GM12878 (cell line): ENCODE measurements around the gene DLGAP3. TPM values are rescaled to one million over a fixed set of nuclear protein-coding genes. Genes with fewer than 3 reads are reported as not detected.

Source experiments
- ATAC-seq: fragments of 200-7000 bp; cut with Tn5 transposase; 3 replicates; pipeline ENCODE4 v1.9.1; 2020; ENCODE audit warnings: mild to moderate bottlenecking, moderate library complexity
- BruUV-seq: library from RNA; stranded (reverse); fragments of 400-500 nt; replicated peaks from 2 replicates; lab custom pipeline; 2021; lab: Mats Ljungman, UMichigan
- CTCF ChIA-PET: fragments of 300-600 bp; sonication (Branson Sonifier 250); formaldehyde crosslinking; extraction: SDS; loops from one replicate; lab custom pipeline; 2021; ENCODE audit warnings: inconsistent platforms; lab: Yijun Ruan, JAX
- POLR2A ChIA-PET: fragments of 350-600 bp; formaldehyde crosslinking; extraction: SDS; loops from one replicate; lab custom pipeline; 2021; ENCODE audit warnings: inconsistent platforms; lab: Charles Lee
- RAD21 ChIA-PET: fragments of 300-600 bp; sonication (Branson Sonifier 250); formaldehyde crosslinking; loops from one replicate; lab custom pipeline; 2023; ENCODE audit warnings: antibody characterized with exemption; ENCODE audit not compliant: unreplicated experiment; lab: Charles Lee
- SMC1A ChIA-PET: fragments of 300-600 bp; sonication (Branson Sonifier 250); formaldehyde crosslinking; loops from one replicate; lab custom pipeline; 2023; ENCODE audit not compliant: unreplicated experiment, uncharacterized antibody; lab: Charles Lee
- DNase-seq: peaks from one replicate; pipeline ENCODE4 v3.0.0-alpha.2; 2011; ENCODE audit warnings: low read depth, low spot score
- FAIRE-seq: peaks from 3 replicates; lab custom pipeline; 2011; peaks lifted over from hg19 to GRCh38; lab: Jason Lieb, UNC
- H2AFZ ChIP-seq: 2 replicates; pipeline ENCODE4 v1.6.0; 2011; ENCODE audit warnings: low read depth, low read length, control low read depth; ENCODE audit not compliant: control insufficient read depth
- H3K27ac ChIP-seq: 2 replicates; pipeline ENCODE4 v1.5.1; 2011; ENCODE audit warnings: control low read depth; ENCODE audit not compliant: control insufficient read depth, insufficient read depth
- H3K27me3 ChIP-seq, 2 experiments: replicated peaks in 1 of 2; 2 replicates each; pipeline versions ENCODE4 v1.6.0 to v1.6.1; 2011; ENCODE audit warnings: low read length in 1 of 2; ENCODE audit not compliant: control insufficient read depth in 2 of 2, insufficient read depth in 2 of 2
- H3K36me3 ChIP-seq, 2 experiments: 2 replicates each; pipeline ENCODE4 v1.5.1; 2011; ENCODE audit warnings: low read length in 1 of 2; ENCODE audit not compliant: control insufficient read depth in 2 of 2, insufficient read depth in 2 of 2
- H3K4me1 ChIP-seq: 2 replicates; pipeline ENCODE4 v1.6.1; 2011; ENCODE audit warnings: mild to moderate bottlenecking, low read length, moderate library complexity, mixed read lengths; ENCODE audit not compliant: control insufficient read depth, insufficient read depth
- H3K4me2 ChIP-seq: 2 replicates; pipeline ENCODE4 v1.6.0; 2011; ENCODE audit warnings: control low read depth; ENCODE audit not compliant: control insufficient read depth, insufficient read depth
- H3K4me3 ChIP-seq: fragments of 200-600 bp; sonication (generic); 2 replicates; pipeline ENCODE4 v1.5.1; 2016
- H3K79me2 ChIP-seq: 2 replicates; pipeline ENCODE4 v1.6.0; 2011; ENCODE audit warnings: low read length; ENCODE audit not compliant: control insufficient read depth, insufficient read depth
- H3K9ac ChIP-seq: 2 replicates; pipeline ENCODE4 v1.8.0; 2011; ENCODE audit warnings: low read length, control low read depth, mixed read lengths; ENCODE audit not compliant: control insufficient read depth, insufficient read depth
- H3K9me3 ChIP-seq: replicated peaks from 3 replicates; pipeline ENCODE4 v1.5.1; 2011; ENCODE audit warnings: mild to moderate bottlenecking, low read length; ENCODE audit not compliant: control insufficient read depth, insufficient read depth
- H4K20me1 ChIP-seq: 2 replicates; pipeline ENCODE4 v1.6.0; 2011; ENCODE audit not compliant: control insufficient read depth, insufficient read depth
- CREB1 ChIP-seq: IDR thresholded peaks from 2 replicates; pipeline ENCODE4 v1.6.1; 2012; ENCODE audit warnings: low read depth, mild to moderate bottlenecking, inconsistent platforms
- FOS ChIP-seq: IDR thresholded peaks from 3 replicates; pipeline ENCODE4 v1.6.1; 2011; ENCODE audit warnings: borderline replicate concordance; ENCODE audit not compliant: insufficient read length; ENCODE audit errors: extremely low read depth
- FOXM1 ChIP-seq: IDR thresholded peaks from 2 replicates; pipeline ENCODE4 v1.6.1; 2012; ENCODE audit warnings: low read depth, mild to moderate bottlenecking, inconsistent platforms, low read length, moderate library complexity
- MTA2 ChIP-seq: fragments of 450-650 bp; IDR thresholded peaks from 2 replicates; pipeline ENCODE4 v1.6.1; 2016; ENCODE audit warnings: low read depth, mild to moderate bottlenecking, moderate library complexity
- POLR2AphosphoS5 ChIP-seq: IDR thresholded peaks from 2 replicates; pipeline ENCODE4 v1.6.1; 2011; ENCODE audit warnings: mild to moderate bottlenecking, low read length, inconsistent platforms
- RFX5 ChIP-seq: IDR thresholded peaks from 2 replicates; pipeline ENCODE4 v1.6.1; 2011; ENCODE audit warnings: low read depth, low read length, improper control_type of control experiment
- SIX5 ChIP-seq: IDR thresholded peaks from 2 replicates; pipeline ENCODE4 v1.6.1; 2011; ENCODE audit warnings: mild to moderate bottlenecking, low read depth, low read length, moderate library complexity; ENCODE audit not compliant: severe bottlenecking
- SMC3 ChIP-seq: IDR thresholded peaks from 2 replicates; pipeline ENCODE4 v1.6.1; 2011; ENCODE audit warnings: low read length, improper control_type of control experiment, borderline replicate concordance
- WGBS: methylation state at CpG from one replicate; pipeline ENCODE4 v1.1.6; 2016; ENCODE audit warnings: low lambda C conversion rate; ENCODE audit not compliant: insufficient replicate concordance, insufficient coverage; ENCODE audit errors: missing lambda C conversion rate; 5-methylcytosine and 5-hydroxymethylcytosine counted together
- in situ Hi-C: fragments of 300-500 bp; cut with MboI; formaldehyde crosslinking; loops from 9 replicates; pipeline ENCODE4 v1.14.3; 2018; ENCODE audit warnings: mixed read lengths
- intact Hi-C: fragments of 100-400 bp; cut with micrococcal nuclease; formaldehyde crosslinking; loops from one replicate; pipeline ENCODE4 v1.14.2; 2022; ENCODE audit not compliant: unreplicated experiment
- polyA plus RNA-seq, 11 experiments: library from polyadenylated mRNA; depleted of rRNA in 4 of 11; unstranded in 6 of 11; stranded (reverse) in 5 of 11; fragments of >200 nt; fragmentation: Nextera tagmentation in 4 of 11; fragmentation: Illumina TruSeq in 1 of 11; extraction: Ambion mirVana in 4 of 11; extraction: Trizol in 1 of 11; gene quantifications; 1 replicate in 1 of 11; 2 replicates in 10 of 11; pipeline versions ENCODE4 v1.2.1 to v1.2.3, GENCODE V29; 2011 to 2016; ENCODE audit warnings: inconsistent platforms in 2 of 11, missing spikeins in 2 of 11, low read depth in 1 of 11
- total RNA-seq, 4 experiments: library from RNA; depleted of rRNA in 3 of 4; stranded (reverse); fragments of >200 nt in 3 of 4; fragmentation: Illumina TruSeq in 1 of 4; extraction: Trizol in 1 of 4; gene quantifications; 2 replicates each; pipeline versions ENCODE4 v1.2.1 to v1.2.3, GENCODE V29; 2013 to 2021
- TF ChIP-seq, protein P1 (sequence below): fragments of 450-650 bp; IDR thresholded peaks from 2 replicates; pipeline ENCODE4 v1.6.1; 2017; ENCODE audit warnings: mild to moderate bottlenecking, moderate library complexity
- TF ChIP-seq, protein P2 (sequence below): fragments of 450-650 bp; IDR thresholded peaks from 2 replicates; pipeline ENCODE4 v1.6.1; 2017; ENCODE audit warnings: mild to moderate bottlenecking, moderate library complexity

Gene DLGAP3
- total and polyA plus RNA-seq, 10 of the 15 experiments (the other 5 are each of a cell fraction or from before 2014, with no cell fraction given), result 0.03 to 0.15 (median 0.08) TPM; not detected in 4

DNA sequence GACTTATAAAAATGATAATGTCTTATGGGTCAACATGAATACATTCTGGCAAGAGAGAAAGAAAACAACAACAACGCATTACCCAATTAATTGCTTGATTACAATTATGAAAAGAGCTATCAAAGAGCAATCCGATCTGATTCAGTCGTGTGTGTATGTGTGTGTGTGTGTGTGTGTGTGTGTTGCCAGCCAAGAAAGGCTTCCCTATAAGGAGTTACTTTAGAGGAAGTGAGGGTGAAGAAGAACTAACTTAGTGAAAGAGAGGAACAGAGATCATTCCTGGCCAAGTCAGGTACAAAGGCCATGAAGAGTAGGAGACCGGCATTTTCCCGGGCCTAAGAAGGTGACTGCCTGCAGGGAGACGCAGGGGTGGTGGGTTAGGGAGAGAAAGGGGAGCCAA, 46.3 kb upstream of the DLGAP3 start (continued):
- TF ChIP-seq, protein P1, sequence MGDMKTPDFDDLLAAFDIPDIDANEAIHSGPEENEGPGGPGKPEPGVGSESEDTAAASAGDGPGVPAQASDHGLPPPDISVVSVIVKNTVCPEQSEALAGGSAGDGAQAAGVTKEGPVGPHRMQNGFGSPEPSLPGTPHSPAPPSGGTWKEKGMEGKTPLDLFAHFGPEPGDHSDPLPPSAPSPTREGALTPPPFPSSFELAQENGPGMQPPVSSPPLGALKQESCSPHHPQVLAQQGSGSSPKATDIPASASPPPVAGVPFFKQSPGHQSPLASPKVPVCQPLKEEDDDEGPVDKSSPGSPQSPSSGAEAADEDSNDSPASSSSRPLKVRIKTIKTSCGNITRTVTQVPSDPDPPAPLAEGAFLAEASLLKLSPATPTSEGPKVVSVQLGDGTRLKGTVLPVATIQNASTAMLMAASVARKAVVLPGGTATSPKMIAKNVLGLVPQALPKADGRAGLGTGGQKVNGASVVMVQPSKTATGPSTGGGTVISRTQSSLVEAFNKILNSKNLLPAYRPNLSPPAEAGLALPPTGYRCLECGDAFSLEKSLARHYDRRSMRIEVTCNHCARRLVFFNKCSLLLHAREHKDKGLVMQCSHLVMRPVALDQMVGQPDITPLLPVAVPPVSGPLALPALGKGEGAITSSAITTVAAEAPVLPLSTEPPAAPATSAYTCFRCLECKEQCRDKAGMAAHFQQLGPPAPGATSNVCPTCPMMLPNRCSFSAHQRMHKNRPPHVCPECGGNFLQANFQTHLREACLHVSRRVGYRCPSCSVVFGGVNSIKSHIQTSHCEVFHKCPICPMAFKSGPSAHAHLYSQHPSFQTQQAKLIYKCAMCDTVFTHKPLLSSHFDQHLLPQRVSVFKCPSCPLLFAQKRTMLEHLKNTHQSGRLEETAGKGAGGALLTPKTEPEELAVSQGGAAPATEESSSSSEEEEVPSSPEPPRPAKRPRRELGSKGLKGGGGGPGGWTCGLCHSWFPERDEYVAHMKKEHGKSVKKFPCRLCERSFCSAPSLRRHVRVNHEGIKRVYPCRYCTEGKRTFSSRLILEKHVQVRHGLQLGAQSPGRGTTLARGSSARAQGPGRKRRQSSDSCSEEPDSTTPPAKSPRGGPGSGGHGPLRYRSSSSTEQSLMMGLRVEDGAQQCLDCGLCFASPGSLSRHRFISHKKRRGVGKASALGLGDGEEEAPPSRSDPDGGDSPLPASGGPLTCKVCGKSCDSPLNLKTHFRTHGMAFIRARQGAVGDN, result no peak
- TF ChIP-seq SMC3 (no peak), CREB1 (no peak), SIX5 (no peak)
- TF ChIP-seq, all 136 proteins: peak for 0

DNA sequence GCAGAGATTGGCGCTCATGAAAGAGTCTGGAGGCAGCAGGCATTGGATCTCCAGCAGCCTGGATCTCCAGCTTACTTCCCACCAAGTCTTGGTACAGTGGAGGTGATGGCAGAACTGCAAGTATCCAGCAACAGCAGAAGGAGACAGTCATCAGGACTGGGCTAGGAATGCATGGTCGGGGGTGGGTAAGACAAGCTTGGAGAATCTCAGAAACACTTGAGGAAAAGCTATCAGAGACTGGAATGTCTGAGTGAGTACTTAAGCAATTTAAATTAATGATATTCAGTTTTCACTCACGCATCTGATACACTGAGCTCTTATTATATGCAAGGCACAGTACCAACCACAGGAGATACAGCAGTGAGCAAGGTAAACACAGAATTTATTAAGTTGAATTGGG, 45.9 kb upstream of the DLGAP3 start:
- ATAC-seq, result no peak
- in situ Hi-C loops, result no loop called here
- Histone ChIP-seq H2AFZ (no peak overlapping the region), H3K36me3 (no peaks in the 10 kb centered on the region), H4K20me1 (no peaks in the 10 kb centered on the region; the same call in 1 of the 2 replicates), H3K27ac (no peak overlapping the region), H3K4me2 (no peak overlapping the region), H3K4me3 (no peak overlapping the region), H3K4me1 (no peaks in the 10 kb centered on the region), H3K9me3 (no peaks in the 10 kb centered on the region), H3K27me3 (no peaks in the 10 kb centered on the region), H3K9ac (no peak overlapping the region), H3K79me2 (no peaks in the 10 kb centered on the region)
- POLR2A ChIA-PET, result interaction anchor here (1.2 kb wide), 1 partner anchor 9 kb away, joined by 3 read pairs; no protein-coding TSS in a partner anchor
- WGBS, result 69% methylated on average over 3 of the region's 3 CpGs
- no TSS peak for BruUV-seq
- RAD21 ChIA-PET, result no interaction called here
- SMC1A ChIA-PET, result interaction anchor here (1.1 to 1.7 kb wide), 2 partner anchors 9 to 11 kb away, joined by 3 to 5 read pairs; no protein-coding TSS in a partner anchor
- CTCF ChIA-PET, result interaction anchor here (1.0 kb wide), 2 partner anchors 109 to 123 kb away, joined by 3 to 4 read pairs; no protein-coding TSS in a partner anchor
- no peak for FAIRE-seq
- TF ChIP-seq MTA2, result no peak
- TF ChIP-seq, protein P2, sequence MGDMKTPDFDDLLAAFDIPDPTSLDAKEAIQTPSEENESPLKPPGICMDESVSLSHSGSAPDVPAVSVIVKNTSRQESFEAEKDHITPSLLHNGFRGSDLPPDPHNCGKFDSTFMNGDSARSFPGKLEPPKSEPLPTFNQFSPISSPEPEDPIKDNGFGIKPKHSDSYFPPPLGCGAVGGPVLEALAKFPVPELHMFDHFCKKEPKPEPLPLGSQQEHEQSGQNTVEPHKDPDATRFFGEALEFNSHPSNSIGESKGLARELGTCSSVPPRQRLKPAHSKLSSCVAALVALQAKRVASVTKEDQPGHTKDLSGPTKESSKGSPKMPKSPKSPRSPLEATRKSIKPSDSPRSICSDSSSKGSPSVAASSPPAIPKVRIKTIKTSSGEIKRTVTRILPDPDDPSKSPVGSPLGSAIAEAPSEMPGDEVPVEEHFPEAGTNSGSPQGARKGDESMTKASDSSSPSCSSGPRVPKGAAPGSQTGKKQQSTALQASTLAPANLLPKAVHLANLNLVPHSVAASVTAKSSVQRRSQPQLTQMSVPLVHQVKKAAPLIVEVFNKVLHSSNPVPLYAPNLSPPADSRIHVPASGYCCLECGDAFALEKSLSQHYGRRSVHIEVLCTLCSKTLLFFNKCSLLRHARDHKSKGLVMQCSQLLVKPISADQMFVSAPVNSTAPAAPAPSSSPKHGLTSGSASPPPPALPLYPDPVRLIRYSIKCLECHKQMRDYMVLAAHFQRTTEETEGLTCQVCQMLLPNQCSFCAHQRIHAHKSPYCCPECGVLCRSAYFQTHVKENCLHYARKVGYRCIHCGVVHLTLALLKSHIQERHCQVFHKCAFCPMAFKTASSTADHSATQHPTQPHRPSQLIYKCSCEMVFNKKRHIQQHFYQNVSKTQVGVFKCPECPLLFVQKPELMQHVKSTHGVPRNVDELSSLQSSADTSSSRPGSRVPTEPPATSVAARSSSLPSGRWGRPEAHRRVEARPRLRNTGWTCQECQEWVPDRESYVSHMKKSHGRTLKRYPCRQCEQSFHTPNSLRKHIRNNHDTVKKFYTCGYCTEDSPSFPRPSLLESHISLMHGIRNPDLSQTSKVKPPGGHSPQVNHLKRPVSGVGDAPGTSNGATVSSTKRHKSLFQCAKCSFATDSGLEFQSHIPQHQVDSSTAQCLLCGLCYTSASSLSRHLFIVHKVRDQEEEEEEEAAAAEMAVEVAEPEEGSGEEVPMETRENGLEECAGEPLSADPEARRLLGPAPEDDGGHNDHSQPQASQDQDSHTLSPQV, result no peak
- TF ChIP-seq RFX5, result no peak
- no peak for TF ChIP-seq FOS
- TF ChIP-seq POLR2AphosphoS5, result no peak
- TF ChIP-seq FOXM1, result no peak
- intact Hi-C loops, result no loop called here
- DNase-seq, result no peak
